HCT116 (cell line): ENCODE measurements around the gene RXFP2. TPM values are rescaled to one million over a fixed set of nuclear protein-coding genes. Genes with fewer than 3 reads are reported as not detected.

ENCODE experiments used
- ATAC-seq: fragments of 200-7000 bp; cut with Tn5 transposase; 2 replicates; pipeline ENCODE4 v1.9.1; 2020; ENCODE audit warnings: mild to moderate bottlenecking, moderate library complexity
- BruUV-seq: library from RNA; stranded (reverse); fragments of 400-500 nt; replicated peaks from 2 replicates; lab custom pipeline; 2021; lab: Mats Ljungman, UMichigan
- CTCF ChIA-PET: fragments of 300-600 bp; sonication (Branson Sonifier 250); formaldehyde crosslinking; loops from one replicate; lab custom pipeline; 2021; ENCODE audit warnings: antibody characterized with exemption; lab: Charles Lee
- POLR2A ChIA-PET: fragments of 300-600, 350-600 bp; sonication (Branson Sonifier 250); formaldehyde crosslinking; loops from one replicate; lab custom pipeline; 2021; ENCODE audit warnings: antibody characterized with exemption; lab: Charles Lee
- RAD21 ChIA-PET, 2 experiments: fragments of 300-600 bp; sonication (Branson Sonifier 250); formaldehyde crosslinking; loops; one replicate each; lab custom pipeline; 2023; ENCODE audit warnings: low total read pairs in 2 of 2; ENCODE audit not compliant: uncharacterized antibody in 2 of 2, unreplicated experiment in 2 of 2, low non-redundant PET in 1 of 2; lab: Charles Lee
- DNase-seq: peaks from one replicate; pipeline ENCODE4 v3.0.0-alpha.2; 2010; ENCODE audit warnings: low read depth, low spot score
- H2AFZ ChIP-seq: fragments of 200-600 bp; shearing (Covaris generic), sonication (generic); 2 replicates; pipeline ENCODE4 v1.6.1; 2017; ENCODE audit warnings: low read depth, mixed run types, mixed read lengths, antibody characterized with exemption, low read length; ENCODE audit not compliant: poor library complexity, severe bottlenecking
- H3K27ac ChIP-seq: 2 replicates; pipeline ENCODE4 v1.5.1; 2012; ENCODE audit warnings: low read depth, low read length
- H3K27me3 ChIP-seq: fragments of 200-600 bp; sonication (generic); 2 replicates; pipeline ENCODE4 v1.6.1; 2016; ENCODE audit warnings: mixed run types, low read length, mixed read lengths; ENCODE audit not compliant: insufficient read depth
- H3K36me3 ChIP-seq, 2 experiments: fragments of 200-500 bp in 1 of 2; fragments of 200-600 bp in 1 of 2; sonication (Bioruptor generic) in 1 of 2; sonication (generic) in 1 of 2; 2 replicates each; pipeline versions ENCODE4 v1.5.1 to v1.6.1; 2014 to 2016; ENCODE audit warnings: low read length in 2 of 2, inconsistent platforms in 1 of 2, mixed read lengths in 1 of 2, mixed run types in 1 of 2; ENCODE audit not compliant: insufficient read depth in 2 of 2, control insufficient read depth in 1 of 2
- H3K4me1 ChIP-seq, 2 experiments: fragments of 200-600 bp in 1 of 2; sonication (generic) in 1 of 2; 2 replicates each; pipeline versions ENCODE4 v1.5.1 to v1.6.1; 2012 to 2017; ENCODE audit warnings: low read length in 2 of 2, inconsistent platforms in 1 of 2, mild to moderate bottlenecking in 1 of 2, mixed read lengths in 1 of 2, mixed run types in 1 of 2, moderate library complexity in 1 of 2; ENCODE audit not compliant: insufficient read depth in 2 of 2, control insufficient read depth in 1 of 2
- H3K4me2 ChIP-seq: fragments of 200-600 bp; sonication (generic); 2 replicates; pipeline ENCODE4 v1.6.1; 2017; ENCODE audit warnings: mixed run types, low read length, mixed read lengths
- H3K4me3 ChIP-seq, 2 experiments: fragments of 200-600 bp in 1 of 2; sonication (generic) in 1 of 2; replicated peaks in 1 of 2; 2 replicates each; pipeline ENCODE4 v1.5.1; 2011 to 2016; ENCODE audit warnings: low read length in 2 of 2, control low read depth in 1 of 2, low read depth in 1 of 2, mild to moderate bottlenecking in 1 of 2, mixed read lengths in 1 of 2, mixed run types in 1 of 2
- H3K79me2 ChIP-seq: fragments of 200-600 bp; sonication (generic); 2 replicates; pipeline ENCODE4 v1.6.1; 2017; ENCODE audit warnings: mild to moderate bottlenecking, mixed run types, low read length, moderate library complexity, mixed read lengths; ENCODE audit not compliant: insufficient read depth
- H3K9ac ChIP-seq: fragments of 200-600 bp; sonication (generic); 2 replicates; pipeline ENCODE4 v1.6.1; 2016; ENCODE audit warnings: low read length, mixed read lengths
- H3K9me2 ChIP-seq: fragments of 200-600 bp; sonication (generic), shearing (Covaris generic); 2 replicates; pipeline ENCODE4 v1.6.1; 2017; ENCODE audit warnings: mixed run types, mild to moderate bottlenecking, moderate library complexity; ENCODE audit not compliant: insufficient read depth
- H3K9me3 ChIP-seq, 2 experiments: fragments of 200-500 bp in 1 of 2; fragments of 200-600 bp in 1 of 2; sonication (Bioruptor generic) in 1 of 2; sonication (generic) in 1 of 2; 2 replicates each; pipeline ENCODE4 v1.6.1; 2014 to 2017; ENCODE audit warnings: low read length in 2 of 2, mixed read lengths in 2 of 2, inconsistent platforms in 1 of 2, low read depth in 1 of 2, mild to moderate bottlenecking in 1 of 2, mixed run types in 1 of 2, moderate library complexity in 1 of 2; ENCODE audit not compliant: control insufficient read depth in 1 of 2, insufficient read depth in 1 of 2
- H4K20me1 ChIP-seq: fragments of 200-600 bp; sonication (generic), shearing (Covaris generic); 2 replicates; pipeline ENCODE4 v1.6.1; 2017; ENCODE audit warnings: mixed run types, mild to moderate bottlenecking, moderate library complexity; ENCODE audit not compliant: insufficient read depth
- EZH2 ChIP-seq: fragments of 200-600 bp; sonication (generic); IDR thresholded peaks from 2 replicates; pipeline ENCODE4 v1.6.1; 2017; ENCODE audit warnings: antibody characterized with exemption, mixed run types
- EZH2phosphoT487 ChIP-seq: fragments of 200-600 bp; IDR thresholded peaks from 2 replicates; pipeline ENCODE4 v1.6.1; 2018; ENCODE audit warnings: antibody characterized with exemption, borderline replicate concordance
- FOSL1 ChIP-seq: IDR thresholded peaks from 2 replicates; pipeline ENCODE4 v1.6.1; 2012; ENCODE audit warnings: low read depth
- POLR2AphosphoS5 ChIP-seq: IDR thresholded peaks from 2 replicates; pipeline ENCODE4 v1.6.1; 2011; ENCODE audit warnings: mild to moderate bottlenecking, low read depth, low read length, moderate library complexity
- RAD21 ChIP-seq: IDR thresholded peaks from 2 replicates; pipeline ENCODE4 v1.6.1; 2012; ENCODE audit warnings: low read depth, mild to moderate bottlenecking
- TCF7L2 ChIP-seq: IDR thresholded peaks from 2 replicates; pipeline ENCODE4 v1.7.0; 2011; ENCODE audit warnings: borderline replicate concordance, inconsistent platforms; ENCODE audit not compliant: insufficient read depth, insufficient read length; ENCODE audit errors: extremely low read depth
- intact Hi-C: fragments of 100-400 bp; cut with micrococcal nuclease; formaldehyde crosslinking; loops from 2 replicates; pipeline ENCODE4 v1.10.0; 2022
- total RNA-seq: library from RNA; stranded (reverse); gene quantifications from one replicate; pipeline ENCODE4 v1.2.1, GENCODE V29; 2021; ENCODE audit not compliant: unreplicated experiment
- TF ChIP-seq, protein P1 (sequence below): IDR thresholded peaks from 2 replicates; pipeline ENCODE4 v1.6.1; 2012
- TF ChIP-seq, protein P2 (sequence below), 3 experiments: fragments of 200-600 bp in 1 of 3; sonication (generic) in 1 of 3; IDR thresholded peaks in 2 of 3; conservative IDR thresholded peaks in 1 of 3; 2 replicates each; pipeline ENCODE4 v1.5.1; 2012 to 2017; ENCODE audit warnings: low read depth in 2 of 3, low read length in 2 of 3, antibody characterized with exemption in 1 of 3, borderline replicate concordance in 1 of 3, control low read depth in 1 of 3, mild to moderate bottlenecking in 1 of 3, mixed read lengths in 1 of 3, mixed run types in 1 of 3, moderate library complexity in 1 of 3; ENCODE audit not compliant: insufficient read depth in 1 of 3

Gene RXFP2
- total RNA-seq, 1 experiment from 2014 or later = not detected

DNA sequence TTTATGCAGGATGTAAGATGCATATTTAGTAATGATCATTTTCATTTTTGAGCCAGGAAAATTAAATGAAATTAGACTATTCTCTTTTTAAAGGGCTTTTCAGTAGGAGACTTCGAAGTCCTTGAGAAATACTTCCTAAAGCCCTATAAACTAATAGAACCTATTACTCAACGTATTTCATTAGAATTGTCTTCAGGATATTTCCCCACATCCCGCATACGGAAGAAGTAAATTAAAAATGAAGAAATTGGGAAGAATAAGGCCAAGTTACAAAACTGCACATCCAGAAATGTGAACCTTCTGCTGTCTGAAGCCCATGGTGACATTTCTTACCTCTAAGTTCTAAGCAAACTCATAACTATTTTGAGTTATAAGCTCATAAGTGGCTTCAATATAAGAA, 66.5 kb downstream of the RXFP2 start:
- no TSS peak for BruUV-seq
- TF ChIP-seq FOSL1 (no peak), TCF7L2 (no peak), EZH2 (no peak), POLR2AphosphoS5 (no peak), EZH2phosphoT487 (no peak), RAD21 (no peak)
- TF ChIP-seq, protein P1, sequence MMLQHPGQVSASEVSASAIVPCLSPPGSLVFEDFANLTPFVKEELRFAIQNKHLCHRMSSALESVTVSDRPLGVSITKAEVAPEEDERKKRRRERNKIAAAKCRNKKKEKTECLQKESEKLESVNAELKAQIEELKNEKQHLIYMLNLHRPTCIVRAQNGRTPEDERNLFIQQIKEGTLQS = no peak
- TF ChIP-seq, protein P2, sequence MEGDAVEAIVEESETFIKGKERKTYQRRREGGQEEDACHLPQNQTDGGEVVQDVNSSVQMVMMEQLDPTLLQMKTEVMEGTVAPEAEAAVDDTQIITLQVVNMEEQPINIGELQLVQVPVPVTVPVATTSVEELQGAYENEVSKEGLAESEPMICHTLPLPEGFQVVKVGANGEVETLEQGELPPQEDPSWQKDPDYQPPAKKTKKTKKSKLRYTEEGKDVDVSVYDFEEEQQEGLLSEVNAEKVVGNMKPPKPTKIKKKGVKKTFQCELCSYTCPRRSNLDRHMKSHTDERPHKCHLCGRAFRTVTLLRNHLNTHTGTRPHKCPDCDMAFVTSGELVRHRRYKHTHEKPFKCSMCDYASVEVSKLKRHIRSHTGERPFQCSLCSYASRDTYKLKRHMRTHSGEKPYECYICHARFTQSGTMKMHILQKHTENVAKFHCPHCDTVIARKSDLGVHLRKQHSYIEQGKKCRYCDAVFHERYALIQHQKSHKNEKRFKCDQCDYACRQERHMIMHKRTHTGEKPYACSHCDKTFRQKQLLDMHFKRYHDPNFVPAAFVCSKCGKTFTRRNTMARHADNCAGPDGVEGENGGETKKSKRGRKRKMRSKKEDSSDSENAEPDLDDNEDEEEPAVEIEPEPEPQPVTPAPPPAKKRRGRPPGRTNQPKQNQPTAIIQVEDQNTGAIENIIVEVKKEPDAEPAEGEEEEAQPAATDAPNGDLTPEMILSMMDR (IDR thresholded peaks at IDR 0.05 in 2 of 3, conservative IDR thresholded peaks at IDR 0.05 in 1 of 3; ENCODE audit: borderline replicate concordance in 1 of 3, insufficient read depth in 1 of 3, low read depth in 2 of 3, low read length in 2 of 3) = no peak
- Histone ChIP-seq H2AFZ (no peak overlapping the region), H3K4me3 (no peak overlapping the region), H3K4me1 (no peaks in the 10 kb centered on the region), H3K79me2 (no peaks in the 10 kb centered on the region), H4K20me1 (no peaks in the 10 kb centered on the region), H3K4me2 (no peak overlapping the region), H3K9ac (no peak overlapping the region), H3K9me2 (no peaks in the 10 kb centered on the region), H3K36me3 (no peaks in the 10 kb centered on the region), H3K27me3 (no peaks in the 10 kb centered on the region; the same call in 1 of the 2 replicates), H3K27ac (no peak overlapping the region), H3K9me3 (no peaks in the 10 kb centered on the region)
- DNase-seq = no peak
- no peak for ATAC-seq
- ChIA-PET POLR2A (no interaction called here), CTCF (no interaction called here), RAD21 (no interaction called here)
- intact Hi-C loops = no loop called here
